ENCODE measurements around the gene COL6A5.

GRCh38 chr3:130515755-130516154, 170.3 kb downstream of the COL6A5 start:
- TF ChIP-seq EZH2phosphoT487 (IDR thresholded peaks at IDR 0.05; ENCODE audit: unreplicated experiment) (no peak), ETS1 (IDR thresholded peaks at IDR 0.05) (no peak), CTCF (conservative IDR thresholded peaks at IDR 0.05; ENCODE audit: low read depth in 2 of 2) (no peak), EZH2 (IDR thresholded peaks at IDR 0.05; ENCODE audit: low read depth, unreplicated experiment) (no peak), CREB1 (CRISPR knock-in tag; IDR thresholded peaks at IDR 0.05; ENCODE audit: low read depth) (no peak), JUNB (IDR thresholded peaks at IDR 0.05; ENCODE audit: unreplicated experiment) (no peak), POLR2AphosphoS5 (IDR thresholded peaks at IDR 0.05; ENCODE audit: low read depth) (no peak), ZNF331 (CRISPR knock-in tag; IDR thresholded peaks at IDR 0.05; ENCODE audit: low read depth) (no peak), ZNF114 (CRISPR knock-in tag; IDR thresholded peaks at IDR 0.05) (no peak), STAT1 (IDR thresholded peaks at IDR 0.05; ENCODE audit: unreplicated experiment) (no peak), REST (IDR thresholded peaks at IDR 0.05; ENCODE audit: unreplicated experiment) (no peak), NANOG (IDR thresholded peaks at IDR 0.05; ENCODE audit: borderline replicate concordance) (no peak)
